CD4-positive, alpha-beta T cell treated with Interleukin-4 for 4 hours (primary cell): ENCODE data around the gene ARMH1.
A peak's percentile ranks its signal among the peaks of the same experiment; 100 is the strongest.
"Not testable (repeated sequence)": the region's sequence is repeated elsewhere in the genome, so short reads cannot be mapped to it uniquely, and the experiment has no call there.

ENCODE experiments used
- DNase-seq: peaks from one replicate; pipeline ENCODE4 v3.0.0-alpha.2; 2020

Gene ARMH1

GRCh38 chr1:44645476-44646244 lies 28.9 kb upstream of the ARMH1 start:
- no peak for DNase-seq

- DNase-seq = no peak
Measured at GRCh38 chr1:44646261-44647110, 28.0 kb upstream of the ARMH1 start.

- no peak for DNase-seq
Measured at GRCh38 chr1:44647896-44648295, 26.6 kb upstream of the ARMH1 start.

- no peak for DNase-seq
Measured at GRCh38 chr1:44648529-44649250, 25.8 kb upstream of the ARMH1 start.

- no peak for DNase-seq
Measured at GRCh38 chr1:44649788-44650158, 24.7 kb upstream of the ARMH1 start.

- no peak for DNase-seq
Measured at GRCh38 chr1:44650159-44650831, 24.2 kb upstream of the ARMH1 start.

GRCh38 chr1:44651069-44651468 lies 23.4 kb upstream of the ARMH1 start:
- DNase-seq = no peak

GRCh38 chr1:44652445-44653106 lies 21.9 kb upstream of the ARMH1 start:
- peak; percentile 79 for DNase-seq

GRCh38 chr1:44653107-44653964 lies 21.2 kb upstream of the ARMH1 start:
- DNase-seq = no peak

- DNase-seq = no peak
Measured at GRCh38 chr1:44654621-44655187, 19.8 kb upstream of the ARMH1 start.

GRCh38 chr1:44655609-44656008 lies 18.9 kb upstream of the ARMH1 start:
- DNase-seq = no peak

- no peak for DNase-seq
Measured at GRCh38 chr1:44659566-44659965, 14.9 kb upstream of the ARMH1 start.

GRCh38 chr1:44660176-44660575 lies 14.3 kb upstream of the ARMH1 start:
- DNase-seq = no peak

GRCh38 chr1:44661781-44662682 lies 12.5 kb upstream of the ARMH1 start:
- DNase-seq = no peak

GRCh38 chr1:44662683-44663030 lies 11.9 kb upstream of the ARMH1 start:
- DNase-seq = no peak

GRCh38 chr1:44663417-44663816 lies 11.1 kb upstream of the ARMH1 start:
- DNase-seq = no peak

GRCh38 chr1:44664730-44665370 lies 9.7 kb upstream of the ARMH1 start:
- no peak for DNase-seq

GRCh38 chr1:44666719-44667118 lies 7.8 kb upstream of the ARMH1 start:
- DNase-seq = not testable (repeated sequence)
